Measurements from ENCODE around the gene SACS.

The SACS gene, protein sequence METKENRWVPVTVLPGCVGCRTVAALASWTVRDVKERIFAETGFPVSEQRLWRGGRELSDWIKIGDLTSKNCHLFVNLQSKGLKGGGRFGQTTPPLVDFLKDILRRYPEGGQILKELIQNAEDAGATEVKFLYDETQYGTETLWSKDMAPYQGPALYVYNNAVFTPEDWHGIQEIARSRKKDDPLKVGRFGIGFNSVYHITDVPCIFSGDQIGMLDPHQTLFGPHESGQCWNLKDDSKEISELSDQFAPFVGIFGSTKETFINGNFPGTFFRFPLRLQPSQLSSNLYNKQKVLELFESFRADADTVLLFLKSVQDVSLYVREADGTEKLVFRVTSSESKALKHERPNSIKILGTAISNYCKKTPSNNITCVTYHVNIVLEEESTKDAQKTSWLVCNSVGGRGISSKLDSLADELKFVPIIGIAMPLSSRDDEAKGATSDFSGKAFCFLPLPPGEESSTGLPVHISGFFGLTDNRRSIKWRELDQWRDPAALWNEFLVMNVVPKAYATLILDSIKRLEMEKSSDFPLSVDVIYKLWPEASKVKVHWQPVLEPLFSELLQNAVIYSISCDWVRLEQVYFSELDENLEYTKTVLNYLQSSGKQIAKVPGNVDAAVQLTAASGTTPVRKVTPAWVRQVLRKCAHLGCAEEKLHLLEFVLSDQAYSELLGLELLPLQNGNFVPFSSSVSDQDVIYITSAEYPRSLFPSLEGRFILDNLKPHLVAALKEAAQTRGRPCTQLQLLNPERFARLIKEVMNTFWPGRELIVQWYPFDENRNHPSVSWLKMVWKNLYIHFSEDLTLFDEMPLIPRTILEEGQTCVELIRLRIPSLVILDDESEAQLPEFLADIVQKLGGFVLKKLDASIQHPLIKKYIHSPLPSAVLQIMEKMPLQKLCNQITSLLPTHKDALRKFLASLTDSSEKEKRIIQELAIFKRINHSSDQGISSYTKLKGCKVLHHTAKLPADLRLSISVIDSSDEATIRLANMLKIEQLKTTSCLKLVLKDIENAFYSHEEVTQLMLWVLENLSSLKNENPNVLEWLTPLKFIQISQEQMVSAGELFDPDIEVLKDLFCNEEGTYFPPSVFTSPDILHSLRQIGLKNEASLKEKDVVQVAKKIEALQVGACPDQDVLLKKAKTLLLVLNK (N-terminal part only)

DNA sequence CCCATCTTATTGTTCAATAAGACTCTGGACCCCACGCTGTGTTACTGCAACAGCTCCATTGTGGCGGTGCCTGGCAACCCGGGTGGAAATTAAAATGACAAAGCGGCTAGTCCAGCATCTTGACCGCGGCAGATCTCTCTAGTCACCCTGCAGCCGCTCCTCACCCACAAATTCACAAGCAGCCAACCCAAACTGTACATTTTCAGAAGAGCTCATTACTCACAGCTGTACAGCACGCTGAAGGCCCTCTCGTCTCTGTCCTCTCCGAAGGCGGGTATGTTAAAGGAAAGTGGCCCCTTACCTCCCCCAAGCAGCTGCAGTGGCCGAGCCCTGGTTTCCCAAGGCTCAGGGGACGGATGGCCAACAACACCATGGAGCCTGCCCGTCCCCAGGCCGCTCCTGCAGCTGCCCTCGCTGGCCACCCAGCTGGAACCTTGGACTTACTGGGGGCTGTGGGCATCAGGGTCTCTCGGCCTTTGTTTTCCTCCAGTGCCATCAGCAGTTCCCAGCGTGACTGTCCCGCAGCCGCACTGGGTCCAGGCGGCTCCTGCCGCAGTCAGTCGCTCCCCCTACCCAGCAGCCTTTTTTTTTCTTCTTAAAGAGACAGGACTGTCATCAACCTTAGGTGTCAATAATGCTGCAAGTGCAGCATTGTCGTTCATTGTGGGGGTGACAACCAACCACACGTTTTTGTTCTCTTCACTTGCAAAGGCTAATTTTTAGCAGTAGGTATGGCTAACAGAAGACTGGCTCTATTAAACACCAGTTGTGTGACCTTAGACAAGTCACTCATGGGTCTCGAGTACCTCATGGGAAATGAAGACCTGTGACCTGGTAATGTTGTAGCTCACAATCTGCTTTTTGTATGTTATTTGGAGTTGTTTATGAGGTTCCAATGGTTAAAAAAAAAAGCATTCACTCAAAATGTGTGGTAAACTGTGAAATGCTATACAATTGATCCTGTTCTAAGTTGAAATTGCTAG lies at the start of gene SACS:
Gene SACS (minus strand): TSS at position 532 of the 983 bp plus-strand sequence. CDS start 22,463 bp downstream, outside the sequence.
- no peak for DNase-seq

DNA sequence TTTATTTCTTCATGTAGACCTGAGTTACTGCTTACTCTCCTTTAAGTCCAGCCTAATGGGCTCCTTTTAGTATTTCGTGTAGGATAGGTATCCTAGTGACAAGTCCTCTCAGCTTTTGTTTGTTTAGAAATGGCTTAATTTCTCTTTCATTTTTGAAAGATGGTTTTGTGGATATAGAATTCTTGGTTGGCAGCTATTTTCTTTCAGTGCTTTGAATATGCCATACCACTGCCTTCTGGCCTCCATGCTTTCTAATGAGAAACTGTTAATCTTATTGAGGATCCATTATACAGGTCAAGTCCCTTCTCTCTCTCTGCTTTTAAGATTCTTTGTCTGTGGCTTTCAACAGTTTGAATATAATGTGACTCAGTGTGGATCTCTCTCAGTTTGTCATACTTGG lies 46.8 kb upstream of the SACS start:
- no peak for DNase-seq

DNA sequence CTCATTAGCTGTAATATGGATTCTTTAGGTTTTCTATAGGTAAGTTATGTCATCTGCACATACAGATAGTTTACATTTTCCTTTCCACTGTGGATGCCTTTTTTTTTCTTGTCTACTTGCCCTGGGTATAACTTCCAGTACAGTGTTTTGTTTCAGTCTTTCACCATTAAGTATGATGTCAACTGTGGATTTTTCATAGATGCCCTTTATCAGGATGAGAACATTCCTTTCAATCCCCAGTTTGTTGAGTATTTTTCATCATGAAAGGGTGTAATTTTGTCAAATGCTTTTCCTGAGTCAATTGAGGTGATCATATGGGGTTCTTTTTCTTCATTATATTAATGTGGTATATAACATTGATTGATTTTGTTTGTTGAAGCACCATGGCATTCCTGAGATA lies 43.6 kb upstream of the SACS start:
- no peak for DNase-seq

DNA sequence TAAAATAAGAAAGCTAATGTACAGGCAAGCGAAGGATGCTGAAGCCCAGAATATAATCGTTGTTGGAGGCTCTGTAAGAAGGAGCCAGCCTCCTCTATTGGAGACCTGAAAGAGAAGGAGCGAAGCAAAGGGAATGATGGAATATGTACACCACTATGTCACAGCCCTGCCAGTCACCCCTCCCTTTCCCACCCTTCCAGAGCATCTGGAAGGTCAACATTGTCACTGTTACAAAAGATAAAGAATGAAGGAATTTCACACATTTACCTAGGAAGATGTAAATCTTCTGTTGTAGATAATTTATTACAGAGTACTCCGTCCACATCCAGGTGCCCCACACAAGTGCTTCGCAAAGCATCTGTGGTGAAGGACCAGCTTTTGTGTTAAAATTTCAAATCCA lies 39.7 kb upstream of the SACS start:
- no peak for DNase-seq

DNA sequence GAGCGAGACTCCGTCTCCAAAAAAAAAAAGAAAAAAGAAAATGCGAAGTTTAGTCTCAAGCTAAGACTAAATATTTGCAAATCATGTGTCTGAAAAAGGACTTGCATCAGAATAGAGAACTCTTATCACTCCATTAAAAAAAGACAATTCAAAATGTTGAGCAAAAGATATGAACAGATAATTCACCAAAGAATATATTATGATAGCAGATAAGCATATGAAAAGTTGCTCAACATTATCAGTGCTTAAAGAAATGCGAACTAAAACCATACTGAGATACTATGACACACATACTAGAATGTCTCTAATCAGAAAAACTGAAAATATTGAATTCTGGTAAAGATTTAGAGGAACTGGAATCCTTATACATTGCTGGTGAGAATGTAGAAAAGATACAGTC lies 38.7 kb upstream of the SACS start:
- no peak for DNase-seq

DNA sequence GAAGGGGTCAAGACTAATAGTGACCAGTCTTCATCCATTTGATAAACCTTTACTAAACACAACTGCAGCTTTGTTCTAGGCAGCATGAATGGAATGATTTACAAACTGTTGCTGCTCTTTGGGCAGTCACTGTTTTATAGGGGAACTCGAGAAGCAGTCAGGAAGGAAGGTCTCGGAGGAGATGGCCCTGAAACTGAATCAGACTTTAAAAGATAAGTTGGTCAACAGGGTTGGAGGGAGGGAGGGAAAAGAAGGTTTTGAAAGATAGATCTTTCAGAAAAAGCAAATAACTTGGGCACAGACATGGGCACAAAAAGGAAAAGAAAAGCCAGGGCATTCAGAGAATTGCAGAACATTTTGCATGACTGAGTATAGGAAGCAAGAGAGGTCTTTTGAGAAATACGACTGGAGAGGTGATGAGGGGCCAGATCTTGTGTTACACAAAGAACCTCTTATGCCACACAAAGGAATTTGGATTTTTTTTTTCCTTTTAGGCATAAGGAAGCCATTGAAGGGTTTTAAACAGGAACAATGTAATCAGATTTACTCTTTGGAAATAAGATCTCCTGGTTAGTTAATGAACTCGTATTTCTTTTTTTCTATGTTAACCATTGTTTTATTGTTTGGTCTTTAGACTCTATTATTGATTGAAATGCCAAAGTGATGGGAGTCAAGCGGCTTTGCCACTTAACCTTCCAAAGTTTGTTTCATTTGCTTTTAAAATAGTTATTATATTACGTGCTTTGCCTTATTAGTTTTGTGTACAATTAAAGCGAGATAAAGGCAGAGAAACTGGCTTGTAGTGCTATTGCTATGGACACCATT lies 37.5 kb upstream of the SACS start:
- DNase-seq, result no peak

DNA sequence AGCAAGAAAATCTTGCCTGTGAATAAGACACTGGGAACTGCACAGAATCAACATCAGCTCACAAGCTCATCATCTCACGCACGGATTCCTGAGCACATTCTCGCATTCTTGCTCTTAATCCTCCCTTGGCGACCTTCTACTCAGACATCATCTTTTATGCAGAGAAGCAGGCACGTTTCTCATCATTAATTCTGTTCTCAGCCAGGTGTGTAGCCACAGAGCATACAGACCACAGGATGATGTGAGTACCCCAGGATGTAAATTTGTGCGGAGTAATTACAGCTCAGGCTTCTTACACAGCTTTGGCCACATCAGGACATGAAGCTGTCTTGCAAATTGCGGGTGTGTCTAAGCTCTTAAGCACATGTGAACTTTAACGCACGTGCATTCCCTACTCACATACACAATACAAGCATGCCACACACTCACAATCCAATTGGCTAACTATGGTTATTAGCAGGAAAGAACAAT lies 36.5 kb upstream of the SACS start:
- DNase-seq, result no peak

DNA sequence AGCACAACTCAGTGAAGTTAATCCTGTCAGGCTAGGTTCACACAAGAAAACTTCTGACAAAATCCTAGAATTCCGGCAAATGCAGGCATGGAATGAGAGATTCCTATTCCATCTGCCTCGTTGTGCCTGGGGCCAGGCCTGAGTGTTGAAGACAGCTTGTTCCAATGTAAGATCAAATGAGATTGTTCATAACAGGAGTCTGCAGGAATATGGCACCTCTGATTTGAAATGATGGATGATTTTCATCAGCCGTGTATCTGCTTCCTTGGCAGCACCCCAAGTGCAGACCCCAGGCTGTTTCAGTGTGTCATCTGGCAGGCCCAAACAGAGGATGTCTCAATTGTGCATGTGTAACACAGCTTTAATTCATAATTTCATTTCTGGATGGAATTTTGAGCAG lies 35.3 kb upstream of the SACS start:
- no peak for DNase-seq

DNA sequence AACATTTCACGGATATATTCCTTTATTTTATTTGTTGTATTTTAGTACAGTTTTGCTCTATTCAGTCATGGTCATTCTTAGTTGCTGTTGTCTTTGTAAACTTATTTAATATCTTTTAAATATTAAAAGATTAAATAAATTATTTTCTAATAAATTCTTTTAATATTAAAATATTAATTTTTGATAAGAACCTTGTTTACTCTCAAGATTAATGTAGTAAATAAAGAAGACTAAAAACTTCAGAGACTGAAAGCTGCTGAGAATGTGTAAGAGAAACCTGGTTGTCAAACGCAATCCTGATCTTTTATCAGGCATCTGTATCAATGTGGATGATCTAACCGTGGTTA lies 34.4 kb upstream of the SACS start:
- DNase-seq, result no peak

DNA sequence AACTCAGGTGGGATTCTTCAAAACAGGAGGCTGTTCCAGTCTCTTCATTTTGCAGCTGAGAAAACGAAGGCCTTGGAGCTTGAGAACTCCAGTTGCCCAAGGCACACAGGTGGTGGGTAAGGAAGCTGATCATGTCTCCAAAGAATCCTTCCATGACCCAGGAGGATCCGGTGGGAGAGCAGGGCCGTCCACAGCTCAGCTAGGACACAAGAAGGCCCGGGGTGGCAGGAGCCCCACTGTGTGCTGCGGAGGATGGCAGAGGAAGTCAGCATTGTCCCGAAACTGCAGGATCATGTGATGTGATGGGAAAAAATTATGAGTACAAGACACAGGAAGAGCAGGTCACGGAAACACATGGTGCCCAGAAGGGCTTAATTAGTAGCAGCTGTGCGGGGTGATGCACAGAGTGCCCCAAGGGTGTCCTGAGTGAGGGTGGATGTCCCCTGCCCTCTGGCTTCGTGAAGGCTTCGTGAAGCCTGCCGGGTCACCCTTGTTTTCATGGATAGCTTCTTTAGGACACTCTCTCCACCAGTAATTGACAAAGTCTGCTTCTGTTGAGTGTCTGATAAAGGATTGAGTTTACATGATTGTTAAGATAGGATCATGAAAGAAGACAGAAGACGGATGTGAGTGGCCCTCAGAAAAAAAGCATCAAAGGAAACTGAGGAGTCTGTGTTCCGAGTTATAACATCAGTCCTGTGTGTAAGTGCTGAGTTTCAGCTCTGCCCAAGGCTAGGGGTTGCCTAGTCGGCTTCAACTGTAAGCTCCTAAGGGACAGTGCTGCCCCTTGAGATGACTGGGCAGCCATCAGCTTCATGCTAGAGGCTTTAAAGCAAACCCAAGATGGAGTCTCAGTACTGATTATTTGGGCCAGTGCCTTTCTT lies 33.8 kb upstream of the SACS start:
- no peak for DNase-seq

DNA sequence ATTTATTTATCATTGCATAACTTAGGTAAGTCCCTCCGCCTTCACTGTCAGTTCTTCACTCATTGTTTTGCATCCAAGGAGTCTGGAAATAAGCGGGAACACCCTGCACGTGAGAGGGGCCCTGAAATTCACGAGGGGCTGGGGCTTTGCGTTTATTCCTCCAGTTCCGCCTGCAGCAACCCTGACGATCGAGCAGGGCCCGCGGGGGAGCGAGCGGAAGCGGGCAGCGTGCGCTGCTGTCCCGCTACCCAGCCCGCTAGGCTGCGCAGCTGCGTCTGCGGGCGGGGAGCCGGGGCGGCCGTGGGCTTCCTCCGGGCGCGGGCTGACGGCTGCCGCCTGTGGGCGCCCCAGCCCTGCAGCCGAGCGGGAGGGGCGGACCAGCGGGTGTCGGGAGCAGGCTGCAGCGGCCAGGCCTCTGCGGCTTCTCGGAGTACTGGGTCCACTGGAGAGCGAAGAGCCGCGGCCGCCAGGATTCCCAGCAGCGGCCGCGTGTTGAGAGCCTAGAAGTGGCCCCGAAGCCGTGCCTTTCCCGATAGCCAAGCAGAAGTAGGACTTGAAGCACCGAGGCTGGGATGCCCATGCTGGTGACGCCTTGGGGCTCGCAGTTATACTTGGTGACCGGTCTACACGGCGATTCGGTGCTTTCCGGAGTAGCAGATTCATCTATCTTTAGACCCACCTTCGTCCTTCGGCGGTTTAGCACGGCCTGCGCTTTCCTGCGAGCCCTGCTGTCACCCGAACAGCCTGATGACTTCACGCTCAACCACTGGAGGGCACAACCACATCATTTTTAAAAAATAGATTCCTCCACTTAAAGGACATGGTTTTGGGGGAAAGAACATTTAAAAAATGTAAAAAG lies 32.9 kb upstream of the SACS start:
- no peak for DNase-seq

DNA sequence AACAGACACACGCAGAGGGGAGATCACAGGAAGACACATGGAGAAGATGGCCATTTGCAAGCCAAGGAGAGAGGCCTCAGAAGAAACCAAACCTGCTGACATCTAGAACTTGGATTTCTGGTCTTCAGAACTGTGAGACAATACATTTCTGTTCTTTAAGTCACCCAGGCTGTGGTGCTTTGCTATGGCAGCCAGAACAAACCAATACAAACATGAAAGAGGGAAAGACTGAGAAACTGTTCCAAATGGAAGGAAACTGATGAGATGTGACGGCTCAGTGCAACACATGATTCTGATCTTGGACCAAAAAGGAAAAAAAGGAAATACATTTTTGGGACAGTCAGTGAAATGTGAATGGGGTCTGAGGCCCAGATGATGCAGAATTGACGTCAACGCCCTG lies 30.2 kb upstream of the SACS start:
- DNase-seq, result no peak

DNA sequence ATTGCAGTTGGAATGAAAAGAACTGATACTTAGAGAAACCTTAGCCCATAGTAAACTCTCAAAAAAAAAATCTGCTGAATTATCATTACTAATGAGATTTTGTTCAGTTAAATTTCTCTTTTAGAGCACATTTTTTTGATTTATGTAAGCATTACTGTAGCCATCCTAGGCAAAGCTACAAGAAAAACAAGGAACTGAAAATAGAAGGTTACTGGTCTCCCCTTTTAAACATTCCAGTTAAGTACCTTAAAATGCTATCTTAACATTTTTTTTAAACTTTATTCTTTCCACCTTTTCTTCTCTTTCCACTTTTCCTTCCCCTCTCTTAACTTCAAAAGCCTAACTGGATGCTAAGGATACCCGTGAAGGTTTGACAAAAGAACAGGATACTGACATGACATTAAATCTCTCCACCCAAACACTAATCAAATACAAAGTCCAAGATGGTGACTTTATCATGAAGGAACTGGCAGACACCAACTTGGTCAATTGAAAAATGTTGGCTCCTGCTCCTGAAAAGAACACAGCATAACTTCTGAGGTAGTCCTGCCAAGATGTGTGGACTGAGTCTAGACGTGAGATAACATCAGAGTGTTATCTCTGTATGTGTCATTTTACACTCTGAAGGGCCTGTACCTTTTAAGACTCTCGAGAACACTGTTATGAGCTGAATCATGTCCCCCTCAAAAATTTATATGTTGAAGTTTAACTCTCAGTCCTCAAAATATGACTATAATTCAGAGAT lies 29.5 kb upstream of the SACS start:
- no peak for DNase-seq

DNA sequence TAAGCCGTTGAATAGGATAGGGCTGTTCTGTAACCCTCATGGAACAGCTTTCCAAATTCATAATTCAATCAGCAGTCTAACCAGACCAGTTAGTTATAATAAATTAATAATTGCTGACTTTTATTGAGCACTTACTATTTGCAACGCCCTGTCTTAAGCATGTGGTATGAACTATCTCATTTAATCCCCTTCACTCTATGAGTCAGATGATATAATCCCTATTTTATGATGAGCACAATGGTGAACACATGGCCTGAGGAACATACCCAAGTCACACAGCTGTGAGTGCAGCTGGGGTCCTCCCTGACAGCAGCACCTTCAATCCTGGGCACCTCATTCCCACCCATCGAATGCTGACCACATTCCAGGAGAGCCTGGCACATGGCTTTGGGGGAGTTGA lies 28.0 kb upstream of the SACS start:
- no peak for DNase-seq

DNA sequence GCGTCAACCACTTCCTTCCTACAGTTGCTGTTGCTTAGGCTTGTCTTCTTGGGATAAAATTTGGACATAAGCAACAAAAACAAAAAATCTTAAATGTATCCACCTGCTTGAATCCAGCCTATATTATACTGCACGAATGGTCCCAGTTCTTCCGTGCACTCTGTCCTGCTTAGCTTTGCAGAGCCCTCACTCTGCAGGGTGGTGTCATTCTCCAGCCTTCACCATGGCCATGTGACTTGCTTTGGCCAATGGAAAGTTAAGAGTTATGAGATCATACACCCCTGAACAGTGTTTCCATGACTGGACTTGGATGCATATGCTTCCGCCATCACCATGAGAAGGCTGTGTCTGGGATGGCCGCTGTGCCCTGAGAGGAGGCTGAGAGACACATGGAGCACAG lies 27.4 kb upstream of the SACS start:
- no peak for DNase-seq

DNA sequence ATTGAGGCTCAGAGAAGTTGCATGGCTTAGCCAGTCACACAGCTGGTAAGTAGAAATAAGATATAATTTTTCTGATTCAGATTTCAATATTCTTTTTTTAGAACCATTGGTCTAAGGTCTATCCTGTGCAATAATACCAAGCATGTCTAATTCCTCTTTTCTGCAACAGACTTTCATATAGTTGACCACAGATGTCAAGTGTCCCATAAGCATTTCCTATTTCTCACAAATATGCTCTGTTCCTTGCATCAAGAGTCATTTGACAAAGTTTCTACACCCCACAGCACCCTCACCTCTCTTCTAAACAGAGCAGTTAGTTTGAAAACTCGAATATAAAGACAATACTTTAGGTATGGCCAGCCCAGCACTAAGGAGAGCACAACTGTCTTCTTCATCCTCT lies 26.8 kb upstream of the SACS start:
- DNase-seq, result peak; percentile 83

DNA sequence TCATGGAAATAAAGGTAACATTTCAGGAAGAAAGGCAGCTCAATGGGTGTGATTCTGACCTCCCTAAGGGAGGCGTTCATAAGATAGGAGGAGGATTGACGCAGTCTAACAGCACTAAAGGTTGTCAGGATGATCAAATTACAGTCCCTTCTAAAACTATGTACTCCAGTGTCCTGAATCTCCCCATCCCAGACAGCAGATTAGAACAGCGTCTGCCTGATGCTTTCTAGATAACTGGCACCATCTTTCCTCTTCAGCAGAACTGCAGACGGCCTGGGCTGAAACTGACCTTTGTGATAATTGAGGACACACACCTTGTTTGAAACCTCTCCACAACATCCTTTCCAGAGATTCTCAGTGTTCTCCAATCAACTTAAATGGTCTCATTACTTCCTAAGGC lies 25.5 kb upstream of the SACS start:
- no peak for DNase-seq

DNA sequence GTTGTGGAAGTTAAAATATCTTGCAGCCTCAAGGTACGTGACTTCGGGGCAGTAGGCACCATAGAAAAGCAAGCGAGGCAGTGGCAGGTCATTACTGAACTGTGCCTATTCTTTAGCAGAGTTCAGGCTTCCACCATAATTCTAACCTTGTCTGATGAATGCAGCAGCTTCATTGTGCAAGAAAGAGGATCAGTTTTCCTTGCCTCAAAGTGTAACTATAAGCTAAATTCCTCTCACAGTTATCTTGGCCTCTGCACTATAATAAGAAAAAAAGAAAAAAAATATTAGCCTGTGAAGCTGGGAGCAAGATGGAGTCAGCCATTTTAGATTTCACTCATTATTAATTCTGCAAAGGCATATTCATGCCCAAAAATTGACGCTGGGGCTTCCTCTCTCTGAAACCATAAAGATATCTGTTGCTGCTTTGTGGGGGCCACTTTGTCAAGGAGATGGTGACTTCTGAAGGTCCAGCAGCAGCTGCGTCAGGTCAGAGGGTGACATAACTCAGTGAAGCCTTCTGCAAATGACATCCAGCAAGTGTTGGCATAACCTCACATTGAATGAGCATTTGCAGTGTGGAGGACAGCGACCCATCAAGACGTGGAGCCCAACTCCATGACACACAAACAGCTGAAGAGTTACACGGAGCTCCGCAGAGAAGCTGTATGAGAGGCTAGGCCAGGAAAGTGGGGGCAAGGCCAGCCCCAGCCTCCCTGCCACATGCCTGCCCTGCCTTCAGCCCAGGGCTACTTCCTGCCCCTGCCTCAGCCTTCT lies 23.1 kb upstream of the SACS start:
- no peak for DNase-seq

Data from SIG-M5 (cell line).